Measurements from ENCODE around the gene WNT10A. TPM values are rescaled to one million over a fixed set of nuclear protein-coding genes. Genes with fewer than 3 reads are reported as not detected.

The WNT10A gene
- total RNA-seq, 1 donor, result 1.5 TPM

- Histone ChIP-seq H3K4me1 (ENCODE audit: insufficient read depth, low read length) (peaks cover 50% of the 10 kb centered on the region), H3K4me3 (ENCODE audit: low read length) (no peak overlapping the region), H3K9me3 (ENCODE audit: low read depth, low read length) (no peaks in the 10 kb centered on the region), H3K27me3 (ENCODE audit: insufficient read depth, low read length) (peaks cover 28% of the 10 kb centered on the region)
Measured at GRCh38 chr2:218891275-218892135, 10.9 kb downstream of the WNT10A start.

GRCh38 chr2:218892693-218893348 is 12.2 kb downstream of the WNT10A start:
- Histone ChIP-seq H3K4me1 (ENCODE audit: insufficient read depth, low read length) (peaks cover 63% of the 10 kb centered on the region), H3K27me3 (ENCODE audit: insufficient read depth, low read length) (peaks cover 35% of the 10 kb centered on the region), H3K4me3 (ENCODE audit: low read length) (peak overlapping the region; percentile 27), H3K9me3 (ENCODE audit: low read depth, low read length) (no peaks in the 10 kb centered on the region)

GRCh38 chr2:218893349-218894150 is 12.9 kb downstream of the WNT10A start:
- no peaks in the 10 kb centered on the region for H3K9me3 ChIP-seq (ENCODE audit: low read depth, low read length)
- H3K4me1 ChIP-seq (ENCODE audit: insufficient read depth, low read length), result peaks cover 70% of the 10 kb centered on the region
- peak overlapping the region; percentile 27 for H3K4me3 ChIP-seq (ENCODE audit: low read length)
- H3K27me3 ChIP-seq (ENCODE audit: insufficient read depth, low read length), result peaks cover 42% of the 10 kb centered on the region

GRCh38 chr2:218894151-218894879 is 13.7 kb downstream of the WNT10A start:
- H3K4me3 ChIP-seq (ENCODE audit: low read length), result no peak overlapping the region
- H3K9me3 ChIP-seq (ENCODE audit: low read depth, low read length), result no peaks in the 10 kb centered on the region
- H3K4me1 ChIP-seq (ENCODE audit: insufficient read depth, low read length), result peaks cover 72% of the 10 kb centered on the region
- peaks cover 50% of the 10 kb centered on the region for H3K27me3 ChIP-seq (ENCODE audit: insufficient read depth, low read length)

GRCh38 chr2:218894880-218895157 is 14.2 kb downstream of the WNT10A start:
- no peaks in the 10 kb centered on the region for H3K9me3 ChIP-seq (ENCODE audit: low read depth, low read length)
- no peak overlapping the region for H3K4me3 ChIP-seq (ENCODE audit: low read length)
- peaks cover 72% of the 10 kb centered on the region for H3K4me1 ChIP-seq (ENCODE audit: insufficient read depth, low read length)
- peaks cover 55% of the 10 kb centered on the region for H3K27me3 ChIP-seq (ENCODE audit: insufficient read depth, low read length)

- peaks cover 72% of the 10 kb centered on the region for H3K4me1 ChIP-seq (ENCODE audit: insufficient read depth, low read length)
- H3K9me3 ChIP-seq (ENCODE audit: low read depth, low read length), result no peaks in the 10 kb centered on the region
Measured at GRCh38 chr2:218895326-218895725, 14.7 kb downstream of the WNT10A start.

GRCh38 chr2:218895759-218896500 is 15.3 kb downstream of the WNT10A start:
- Histone ChIP-seq H3K27me3 (ENCODE audit: insufficient read depth, low read length) (peaks cover 62% of the 10 kb centered on the region), H3K4me1 (ENCODE audit: insufficient read depth, low read length) (peaks cover 72% of the 10 kb centered on the region), H3K4me3 (ENCODE audit: low read length) (no peak overlapping the region), H3K9me3 (ENCODE audit: low read depth, low read length) (no peaks in the 10 kb centered on the region)

More at GRCh38 chr2:218895326-218895725, 14.7 kb downstream of the WNT10A start:
- Histone ChIP-seq H3K27me3 (ENCODE audit: insufficient read depth, low read length) (peaks cover 56% of the 10 kb centered on the region), H3K4me3 (ENCODE audit: low read length) (no peak overlapping the region)

- peaks cover 70% of the 10 kb centered on the region for H3K27me3 ChIP-seq (ENCODE audit: insufficient read depth, low read length)
- H3K9me3 ChIP-seq (ENCODE audit: low read depth, low read length), result no peaks in the 10 kb centered on the region
- H3K4me3 ChIP-seq (ENCODE audit: low read length), result peak overlapping the region; percentile 27
- peaks cover 70% of the 10 kb centered on the region for H3K4me1 ChIP-seq (ENCODE audit: insufficient read depth, low read length)
Measured at GRCh38 chr2:218896501-218897393, 16.1 kb downstream of the WNT10A start.

GRCh38 chr2:218897394-218898108 is 16.9 kb downstream of the WNT10A start:
- Histone ChIP-seq H3K9me3 (ENCODE audit: low read depth, low read length) (no peaks in the 10 kb centered on the region), H3K4me1 (ENCODE audit: insufficient read depth, low read length) (peaks cover 62% of the 10 kb centered on the region), H3K27me3 (ENCODE audit: insufficient read depth, low read length) (peaks cover 75% of the 10 kb centered on the region), H3K4me3 (ENCODE audit: low read length) (peak overlapping the region; percentile 27)

GRCh38 chr2:218898109-218898878 is 17.6 kb downstream of the WNT10A start:
- H3K4me1 ChIP-seq (ENCODE audit: insufficient read depth, low read length), result peaks cover 54% of the 10 kb centered on the region
- no peaks in the 10 kb centered on the region for H3K9me3 ChIP-seq (ENCODE audit: low read depth, low read length)
- no peak overlapping the region for H3K4me3 ChIP-seq (ENCODE audit: low read length)
- peaks cover 73% of the 10 kb centered on the region for H3K27me3 ChIP-seq (ENCODE audit: insufficient read depth, low read length)

GRCh38 chr2:218899147-218899546 is 18.5 kb downstream of the WNT10A start:
- Histone ChIP-seq H3K4me1 (ENCODE audit: insufficient read depth, low read length) (peaks cover 46% of the 10 kb centered on the region), H3K27me3 (ENCODE audit: insufficient read depth, low read length) (peaks cover 65% of the 10 kb centered on the region), H3K4me3 (ENCODE audit: low read length) (no peak overlapping the region), H3K9me3 (ENCODE audit: low read depth, low read length) (no peaks in the 10 kb centered on the region)

- Histone ChIP-seq H3K4me3 (ENCODE audit: low read length) (no peak overlapping the region), H3K4me1 (ENCODE audit: insufficient read depth, low read length) (peaks cover 13% of the 10 kb centered on the region), H3K9me3 (ENCODE audit: low read depth, low read length) (no peaks in the 10 kb centered on the region), H3K27me3 (ENCODE audit: insufficient read depth, low read length) (peaks cover 57% of the 10 kb centered on the region)
Measured at GRCh38 chr2:218902427-218902826, 21.8 kb downstream of the WNT10A start.

Data from mononuclear cell (primary cell).